ENCODE measurements around the gene WIZ.

The WIZ gene

GRCh38 chr19:15379083-15379998, 70.4 kb downstream of the WIZ start, which contains the start of gene AKAP8:
Gene AKAP8, minus strand, starts transcription at chr19:15379787. Its CDS starts 56 bp downstream, at chr19:15379731.
- H3K4me3 ChIP-seq (ENCODE audit: low read length), result peak within 1 kb of the TSS; percentile 82
- peak; percentile 98 for DNase-seq (ENCODE audit: low read depth)
- TF ChIP-seq CTCF (conservative IDR thresholded peaks at IDR 0.05; ENCODE audit: low read length), result no peak

DNA sequence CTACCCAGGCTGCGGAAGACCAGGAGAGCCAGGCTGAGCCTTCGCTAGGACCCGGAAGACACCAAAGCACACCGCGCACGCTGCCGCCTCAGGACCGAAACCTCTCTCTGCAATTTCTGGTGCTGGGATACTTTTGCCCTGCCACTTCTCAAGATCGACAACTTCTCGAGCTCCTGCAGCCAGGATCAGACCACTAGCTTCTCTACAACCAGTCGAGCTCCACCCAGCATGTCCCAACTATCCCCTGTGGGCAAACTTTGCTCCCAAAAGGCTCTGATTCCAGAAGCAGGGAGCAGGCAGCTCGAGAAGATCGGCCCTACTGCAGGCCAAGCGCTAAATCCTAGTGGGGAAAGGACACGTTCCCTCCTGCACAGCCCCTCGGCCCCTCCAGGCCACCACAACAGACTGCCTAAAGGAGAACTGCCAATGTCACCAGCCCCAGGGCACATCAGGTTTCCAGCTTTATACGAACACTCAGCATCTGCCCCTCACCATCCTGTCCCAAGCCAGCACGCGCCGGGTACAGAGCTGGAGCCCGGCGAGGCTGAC, 71.1 kb downstream of the WIZ start:
- peak; percentile 49 for DNase-seq (ENCODE audit: low read depth)
- peak overlapping the region; percentile 82 for H3K4me3 ChIP-seq (ENCODE audit: low read length)
- TF ChIP-seq CTCF (conservative IDR thresholded peaks at IDR 0.05; ENCODE audit: low read length), result no peak

- no peak overlapping the region for H3K4me3 ChIP-seq (ENCODE audit: low read length)
- no peak for TF ChIP-seq CTCF (conservative IDR thresholded peaks at IDR 0.05; ENCODE audit: low read length)
- DNase-seq (ENCODE audit: low read depth), result no peak
These were observed 74.8 kb downstream of the WIZ start for GRCh38 chr19:15374796-15375440.

DNA sequence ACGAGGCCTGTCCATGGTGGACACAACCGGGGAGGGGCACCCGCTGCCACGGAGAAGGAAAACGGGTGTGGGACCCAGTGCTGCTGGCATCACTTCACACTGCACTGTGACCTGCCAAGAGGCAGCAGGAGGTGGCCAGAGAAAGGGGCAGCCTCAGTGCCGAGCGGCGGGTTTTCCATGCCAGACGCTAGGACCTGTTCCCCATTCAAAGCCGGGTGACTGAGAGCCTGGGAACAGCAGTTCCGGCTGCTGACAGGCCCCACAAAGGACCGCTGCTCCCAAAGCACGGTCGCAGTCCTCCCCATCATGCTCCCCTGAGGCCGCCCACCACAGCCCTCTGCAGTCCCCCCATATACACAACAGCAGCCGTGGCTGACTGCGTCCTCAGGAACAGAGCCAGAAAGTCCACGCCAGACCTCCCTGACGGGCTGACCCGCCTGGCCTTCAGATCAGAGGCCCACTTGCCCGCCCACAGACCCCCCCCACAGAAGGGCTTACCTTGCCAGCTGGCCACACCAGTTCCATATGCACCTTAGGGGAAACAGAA, 75.6 kb downstream of the WIZ start:
- H3K4me3 ChIP-seq (ENCODE audit: low read length), result no peak overlapping the region
- DNase-seq (ENCODE audit: low read depth), result no peak
- no peak for TF ChIP-seq CTCF (conservative IDR thresholded peaks at IDR 0.05; ENCODE audit: low read length)

- TF ChIP-seq CTCF (conservative IDR thresholded peaks at IDR 0.05; ENCODE audit: low read length), result no peak
- no peak for DNase-seq (ENCODE audit: low read depth)
- no peak overlapping the region for H3K4me3 ChIP-seq (ENCODE audit: low read length)
These were observed 76.1 kb downstream of the WIZ start for GRCh38 chr19:15373644-15374043.

DNA sequence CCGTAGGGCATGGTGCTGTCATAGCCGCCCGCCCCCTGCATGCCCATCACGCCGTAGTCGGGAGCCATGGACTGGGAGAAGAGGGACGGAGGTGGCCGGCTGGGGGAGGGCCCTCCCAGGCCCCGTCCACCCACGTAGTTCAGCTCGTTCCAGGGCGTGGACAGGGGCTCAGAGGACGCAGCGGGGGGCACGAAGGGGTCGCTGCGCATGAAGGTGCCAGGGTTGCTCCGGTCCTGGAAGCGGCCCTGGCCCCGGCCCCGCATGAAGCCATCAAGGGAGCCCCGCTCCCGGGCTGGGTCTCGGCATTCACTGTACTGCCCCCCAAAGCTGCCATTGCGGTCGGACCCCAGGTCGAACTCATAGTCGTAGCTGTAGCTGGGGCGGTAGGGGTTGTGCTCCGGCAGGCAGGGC, 76.9 kb downstream of the WIZ start:
- no peak for TF ChIP-seq CTCF (conservative IDR thresholded peaks at IDR 0.05; ENCODE audit: low read length)
- DNase-seq (ENCODE audit: low read depth), result no peak
- H3K4me3 ChIP-seq (ENCODE audit: low read length), result no peak overlapping the region
